Smooth muscle cell (in vitro differentiated cells): ENCODE measurements around the gene MAPRE3. TPM values are rescaled to one million over a fixed set of nuclear protein-coding genes. Genes with fewer than 3 reads are reported as not detected.

Experiments
- DNase-seq: peaks from one replicate; lab custom pipeline; 2025; ENCODE audit not compliant: unreplicated experiment; lab: John Stamatoyannopoulos, UW
- H2AFZ ChIP-seq: fragments of 200-600 bp; sonication (generic); 2 replicates; pipeline ENCODE4 v1.6.0; 2016; ENCODE audit warnings: antibody characterized with exemption, low read depth, mild to moderate bottlenecking
- H3F3A ChIP-seq: fragments of 200-600 bp; sonication (generic); 2 replicates; pipeline ENCODE4 v1.6.0; 2017; ENCODE audit warnings: antibody characterized with exemption, low read depth
- H3K27ac ChIP-seq: fragments of 200-600 bp; sonication (generic); 2 replicates; pipeline ENCODE4 v1.5.1; 2016; ENCODE audit warnings: low read depth, mild to moderate bottlenecking
- H3K27me3 ChIP-seq: fragments of 200-600 bp; sonication (generic); 2 replicates; pipeline ENCODE4 v1.6.1; 2016; ENCODE audit warnings: low read depth, mild to moderate bottlenecking
- H3K36me3 ChIP-seq: fragments of 200-600 bp; sonication (generic); 2 replicates; pipeline ENCODE4 v1.5.1; 2016; ENCODE audit warnings: low read depth
- H3K4me1 ChIP-seq: fragments of 200-600 bp; sonication (generic); 2 replicates; pipeline ENCODE4 v1.5.1; 2016; ENCODE audit warnings: low read depth
- H3K4me2 ChIP-seq: fragments of 200-600 bp; sonication (generic); 2 replicates; pipeline ENCODE4 v1.6.0; 2016; ENCODE audit warnings: mild to moderate bottlenecking
- H3K4me3 ChIP-seq: fragments of 200-600 bp; sonication (generic); 2 replicates; pipeline ENCODE4 v1.5.1; 2016; ENCODE audit warnings: mild to moderate bottlenecking
- H3K79me2 ChIP-seq: fragments of 200-600 bp; sonication (generic); 2 replicates; pipeline ENCODE4 v1.6.0; 2016; ENCODE audit warnings: low read depth, mild to moderate bottlenecking
- H3K9ac ChIP-seq: fragments of 200-600 bp; sonication (generic); 2 replicates; pipeline ENCODE4 v1.6.0; 2016; ENCODE audit warnings: low read depth
- H3K9me3 ChIP-seq: fragments of 200-600 bp; sonication (generic); replicated peaks from 2 replicates; pipeline ENCODE4 v1.5.1; 2016; ENCODE audit warnings: low read depth
- H4K20me1 ChIP-seq: fragments of 200-600 bp; sonication (generic); 2 replicates; pipeline ENCODE4 v1.6.0; 2016; ENCODE audit warnings: low read depth
- WGBS: methylation state at CpG from one replicate; pipeline ENCODE4 v1.1.7; 2016; ENCODE audit warnings: low lambda C conversion rate; 5-methylcytosine and 5-hydroxymethylcytosine counted together
- polyA plus RNA-seq: library from polyadenylated mRNA; unstranded; fragments of >200 nt; fragmentation: Nextera tagmentation; extraction: Ambion mirVana; gene quantifications from 2 replicates; pipeline ENCODE4 v1.2.1, GENCODE V29; 2016
- total RNA-seq: library from RNA; depleted of rRNA; stranded (reverse); fragments of >200 nt; gene quantifications from 2 replicates; pipeline ENCODE4 v1.2.3, GENCODE V29; 2014
- TF ChIP-seq, protein P1 (sequence below): fragments of 200-600 bp; sonication (generic); IDR thresholded peaks from 2 replicates; pipeline ENCODE4 v1.5.1; 2017; ENCODE audit warnings: borderline replicate concordance, mild to moderate bottlenecking, antibody characterized with exemption; ENCODE audit not compliant: insufficient read depth, poor library complexity, severe bottlenecking

The MAPRE3 gene
- total and polyA plus RNA-seq, 2 experiments from 2014 or later = 12.5 to 30.5 TPM

DNA sequence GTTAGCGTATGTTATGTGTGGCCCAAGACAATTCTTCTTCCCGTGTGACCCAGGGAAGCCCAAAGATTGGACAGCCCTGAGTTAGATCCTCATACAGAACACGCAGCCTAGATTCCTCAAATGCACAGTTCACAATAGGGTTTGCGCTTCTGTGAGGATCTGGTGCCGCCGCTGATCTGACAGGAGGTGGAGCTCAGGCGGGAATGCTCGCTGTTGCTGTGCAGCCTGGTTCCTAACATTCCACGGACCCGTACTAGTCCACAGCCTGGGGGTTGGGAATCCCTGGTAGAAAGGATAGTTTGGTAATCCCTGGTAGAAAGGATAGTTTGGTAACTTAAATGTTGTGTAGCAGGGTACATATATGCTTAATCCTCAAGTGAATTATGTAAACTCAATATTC, 27.0 kb downstream of the MAPRE3 start:
- no peaks in the 10 kb centered on the region for H3K9me3 ChIP-seq
- H3K4me2 ChIP-seq = no peak overlapping the region
- H4K20me1 ChIP-seq = peaks cover 79% of the 10 kb centered on the region
- TF ChIP-seq, protein P1, sequence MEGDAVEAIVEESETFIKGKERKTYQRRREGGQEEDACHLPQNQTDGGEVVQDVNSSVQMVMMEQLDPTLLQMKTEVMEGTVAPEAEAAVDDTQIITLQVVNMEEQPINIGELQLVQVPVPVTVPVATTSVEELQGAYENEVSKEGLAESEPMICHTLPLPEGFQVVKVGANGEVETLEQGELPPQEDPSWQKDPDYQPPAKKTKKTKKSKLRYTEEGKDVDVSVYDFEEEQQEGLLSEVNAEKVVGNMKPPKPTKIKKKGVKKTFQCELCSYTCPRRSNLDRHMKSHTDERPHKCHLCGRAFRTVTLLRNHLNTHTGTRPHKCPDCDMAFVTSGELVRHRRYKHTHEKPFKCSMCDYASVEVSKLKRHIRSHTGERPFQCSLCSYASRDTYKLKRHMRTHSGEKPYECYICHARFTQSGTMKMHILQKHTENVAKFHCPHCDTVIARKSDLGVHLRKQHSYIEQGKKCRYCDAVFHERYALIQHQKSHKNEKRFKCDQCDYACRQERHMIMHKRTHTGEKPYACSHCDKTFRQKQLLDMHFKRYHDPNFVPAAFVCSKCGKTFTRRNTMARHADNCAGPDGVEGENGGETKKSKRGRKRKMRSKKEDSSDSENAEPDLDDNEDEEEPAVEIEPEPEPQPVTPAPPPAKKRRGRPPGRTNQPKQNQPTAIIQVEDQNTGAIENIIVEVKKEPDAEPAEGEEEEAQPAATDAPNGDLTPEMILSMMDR = no peak
- no peaks in the 10 kb centered on the region for H3K36me3 ChIP-seq
- H3K27me3 ChIP-seq = no peaks in the 10 kb centered on the region
- WGBS = 62% methylated on average over 10 of the region's 10 CpGs
- no peak overlapping the region for H3K9ac ChIP-seq
- H3K4me1 ChIP-seq = no peaks in the 10 kb centered on the region
- H2AFZ ChIP-seq = no peak overlapping the region
- H3K79me2 ChIP-seq = no peaks in the 10 kb centered on the region
- H3F3A ChIP-seq = no peaks in the 10 kb centered on the region
- no peak overlapping the region for H3K4me3 ChIP-seq
- H3K27ac ChIP-seq = no peak overlapping the region
- no peak for DNase-seq

DNA sequence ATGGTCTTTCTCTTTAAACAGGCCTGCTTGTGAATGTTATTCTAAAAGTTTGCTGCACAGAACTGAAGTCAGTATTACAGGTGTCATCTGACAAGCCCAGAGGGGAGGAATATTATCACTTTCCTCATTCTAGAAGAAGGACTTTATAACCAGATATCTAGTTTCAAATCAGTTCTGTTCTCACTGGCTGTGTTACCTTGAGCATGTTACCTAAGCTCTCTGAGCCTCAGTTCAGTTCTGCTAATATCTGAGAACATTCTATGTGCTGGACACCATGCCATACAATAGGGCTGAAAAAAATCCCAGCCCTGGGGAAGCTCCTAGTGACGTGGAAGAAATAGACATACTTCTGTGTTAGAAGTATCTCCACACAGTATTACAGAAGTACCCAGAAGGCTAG, 27.9 kb downstream of the MAPRE3 start:
- no peaks in the 10 kb centered on the region for H3K79me2 ChIP-seq
- H3K4me2 ChIP-seq = no peak overlapping the region
- H3K27me3 ChIP-seq = no peaks in the 10 kb centered on the region
- H3K36me3 ChIP-seq = no peaks in the 10 kb centered on the region
- WGBS = 84% methylated on average over 1 of the region's 1 CpG
- H4K20me1 ChIP-seq = peaks cover 79% of the 10 kb centered on the region
- no peaks in the 10 kb centered on the region for H3F3A ChIP-seq
- DNase-seq = no peak
- TF ChIP-seq, protein P1 = no peak
- H3K9me3 ChIP-seq = no peaks in the 10 kb centered on the region
- no peak overlapping the region for H3K4me3 ChIP-seq
- H3K4me1 ChIP-seq = no peaks in the 10 kb centered on the region
- H3K27ac ChIP-seq = no peak overlapping the region
- no peak overlapping the region for H2AFZ ChIP-seq
- H3K9ac ChIP-seq = no peak overlapping the region

DNA sequence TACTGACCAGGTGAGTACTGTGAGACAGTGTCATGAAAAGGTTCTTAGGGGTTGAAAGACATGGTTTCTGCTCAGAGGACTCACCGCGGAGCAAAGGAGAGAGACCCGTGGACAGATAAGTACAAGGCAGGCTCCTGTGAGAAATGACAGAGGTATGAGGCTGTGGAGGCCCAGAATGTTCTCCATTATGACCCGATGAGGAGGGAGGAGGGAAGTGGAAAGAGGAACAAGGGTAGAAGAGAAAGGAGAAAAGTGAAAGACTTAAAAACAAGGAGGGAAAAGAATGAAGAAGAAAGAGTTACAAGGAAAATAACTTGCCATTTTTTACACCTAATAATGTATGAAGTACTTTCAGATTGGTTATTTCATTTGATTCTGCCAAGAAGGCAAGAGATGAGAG, 29.8 kb downstream of the MAPRE3 start:
- H3F3A ChIP-seq = no peaks in the 10 kb centered on the region
- TF ChIP-seq, protein P1 = no peak
- H3K27ac ChIP-seq = no peak overlapping the region
- H3K9ac ChIP-seq = no peak overlapping the region
- DNase-seq = no peak
- no peak overlapping the region for H2AFZ ChIP-seq
- no peaks in the 10 kb centered on the region for H3K9me3 ChIP-seq
- no peaks in the 10 kb centered on the region for H3K79me2 ChIP-seq
- 91% methylated on average over 4 of the region's 4 CpGs for WGBS
- H3K4me2 ChIP-seq = no peak overlapping the region
- no peaks in the 10 kb centered on the region for H3K36me3 ChIP-seq
- H3K4me3 ChIP-seq = no peak overlapping the region
- H4K20me1 ChIP-seq = peaks cover 78% of the 10 kb centered on the region
- H3K27me3 ChIP-seq = no peaks in the 10 kb centered on the region
- peaks cover 5% of the 10 kb centered on the region for H3K4me1 ChIP-seq

DNA sequence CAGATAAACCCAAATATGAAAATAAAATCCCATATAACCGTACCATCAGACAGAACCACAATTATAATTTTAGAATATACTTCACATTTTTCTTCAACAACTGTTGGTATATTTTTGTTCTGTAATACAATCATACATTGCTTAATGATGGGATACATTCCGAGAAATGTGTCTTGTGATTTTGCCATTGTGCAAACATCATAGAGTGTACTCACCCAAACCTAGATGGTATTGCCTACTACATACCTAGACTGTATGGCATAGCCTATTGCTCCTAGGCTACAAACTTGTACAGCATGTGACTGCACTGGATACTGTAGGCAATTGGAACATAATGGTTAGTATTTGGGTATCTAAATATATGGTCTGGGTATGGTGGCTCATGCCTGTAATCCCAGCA, 30.6 kb downstream of the MAPRE3 start:
- H3K4me3 ChIP-seq = no peak overlapping the region
- no peak overlapping the region for H3K9ac ChIP-seq
- H3K36me3 ChIP-seq = no peaks in the 10 kb centered on the region
- DNase-seq = no peak
- TF ChIP-seq, protein P1 = no peak
- no peaks in the 10 kb centered on the region for H3F3A ChIP-seq
- H3K4me2 ChIP-seq = no peak overlapping the region
- H4K20me1 ChIP-seq = peaks cover 72% of the 10 kb centered on the region
- no peak overlapping the region for H3K27ac ChIP-seq
- peaks cover 5% of the 10 kb centered on the region for H3K4me1 ChIP-seq
- no peaks in the 10 kb centered on the region for H3K79me2 ChIP-seq
- H3K9me3 ChIP-seq = no peaks in the 10 kb centered on the region
- H2AFZ ChIP-seq = no peak overlapping the region
- 98% methylated on average over 2 of the region's 2 CpGs for WGBS
- no peaks in the 10 kb centered on the region for H3K27me3 ChIP-seq
